AG10803 (cell line): Measurements from ENCODE around the gene BMP6.

ENCODE experiments used
- DNase-seq: peaks from one replicate; pipeline ENCODE4 v3.0.0; 2010; ENCODE audit warnings: low read depth
- H3K4me3 ChIP-seq: 2 replicates; pipeline ENCODE4 v1.5.1; 2011; ENCODE audit warnings: mild to moderate bottlenecking, low read length, control low read depth
- CTCF ChIP-seq: conservative IDR thresholded peaks from 2 replicates; pipeline ENCODE4 v1.5.1; 2011; ENCODE audit warnings: mild to moderate bottlenecking, low read length, control low read depth, inconsistent platforms

The BMP6 gene

GRCh38 chr6:7909323-7910276, 183.7 kb downstream of the BMP6 start:
- no peak for TF ChIP-seq CTCF
- DNase-seq, result peak; percentile 47
- peak overlapping the region; percentile 78 for H3K4me3 ChIP-seq

GRCh38 chr6:7910298-7910653, 184.4 kb downstream of the BMP6 start:
- peak overlapping the region; percentile 78 for H3K4me3 ChIP-seq
- DNase-seq, result peak; percentile 14
- no peak for TF ChIP-seq CTCF

- peak within 1 kb of the TSS; percentile 78 for H3K4me3 ChIP-seq
- DNase-seq, result peak; percentile 73
- TF ChIP-seq CTCF, result no peak
Measured at GRCh38 chr6:7910654-7911344, 184.9 kb downstream of the BMP6 start, which contains the start of gene TXNDC5. Gene TXNDC5 (minus strand): TSS chr6:7910788. CDS start chr6:7910776, 12 bp downstream.

- no peak for TF ChIP-seq CTCF
- DNase-seq, result no peak
- H3K4me3 ChIP-seq, result peak overlapping the region; percentile 68
Measured at GRCh38 chr6:7911345-7911725, 185.4 kb downstream of the BMP6 start.

- TF ChIP-seq CTCF, result no peak
- peak; percentile 42 for DNase-seq
- no peak overlapping the region for H3K4me3 ChIP-seq
Measured at GRCh38 chr6:7912024-7912423, 186.1 kb downstream of the BMP6 start.

- DNase-seq, result no peak
- no peak overlapping the region for H3K4me3 ChIP-seq
- no peak for TF ChIP-seq CTCF
Measured at GRCh38 chr6:7912736-7913517, 187.0 kb downstream of the BMP6 start.
